Stimulated activated CD4-positive, alpha-beta T cell treated with anti-CD3 and anti-CD28 coated beads, Interleukin-15, amount 100 ng/mL, for 48 hours (primary cell): ENCODE measurements around the gene ZNF519.

Experiments used
- DNase-seq, 2 donors: peaks; one replicate each; pipeline ENCODE4 v3.0.0-alpha.2; 2020; ENCODE audit warnings: low read depth in 2 of 2

The ZNF519 gene

DNA sequence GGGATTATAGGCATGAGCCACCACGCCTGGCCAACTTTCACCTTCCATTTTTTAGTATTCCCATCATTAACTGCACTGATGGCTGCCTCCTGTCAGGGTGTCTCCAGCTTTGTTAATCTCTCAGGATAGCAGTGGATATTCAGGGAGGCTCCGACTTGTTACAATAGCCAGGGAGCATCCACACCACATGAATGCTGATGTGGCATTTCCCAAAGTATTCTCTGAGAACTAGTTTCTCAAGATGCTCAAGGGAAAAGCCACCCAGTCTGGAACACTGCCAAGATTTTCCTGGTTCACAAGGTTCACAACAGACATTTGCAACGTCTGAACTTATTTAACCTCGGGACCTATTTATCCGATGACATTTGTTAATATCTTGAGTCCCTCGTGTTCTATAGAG is 33.8 kb downstream of the ZNF519 start:
- no peak for DNase-seq

- no peak for DNase-seq
These were observed 34.5 kb downstream of the ZNF519 start for GRCh38 chr18:14097761-14098160.

DNA sequence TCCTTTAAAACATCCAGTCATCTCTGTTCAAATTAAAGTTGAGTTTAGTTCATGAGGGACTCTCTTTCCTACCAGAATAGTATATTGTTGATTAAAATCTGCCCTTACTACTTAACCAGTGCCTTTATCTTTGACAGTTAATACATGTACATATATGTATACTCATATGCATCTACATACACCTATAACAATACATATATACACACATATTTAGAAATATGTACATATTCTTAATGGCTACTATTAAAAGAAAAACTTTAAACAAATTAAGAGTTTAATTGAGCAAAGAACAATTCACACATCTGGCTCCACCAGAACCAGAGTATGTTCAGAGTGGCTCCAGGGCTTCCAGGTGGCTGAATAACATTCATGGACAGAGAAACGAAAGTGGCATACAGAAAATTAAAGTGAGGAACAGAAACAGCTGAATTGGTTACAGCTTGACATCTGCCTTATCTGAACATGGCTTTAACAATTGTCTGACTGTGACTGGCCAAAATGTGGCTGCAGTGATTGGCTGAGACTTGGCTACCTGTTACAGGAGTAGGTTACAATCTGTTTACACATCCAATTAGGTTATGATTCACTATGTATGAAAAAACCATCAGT is 38.8 kb downstream of the ZNF519 start:
- no peak for DNase-seq

GRCh38 chr18:14092625-14093306 is 39.5 kb downstream of the ZNF519 start:
- DNase-seq, result no peak

DNA sequence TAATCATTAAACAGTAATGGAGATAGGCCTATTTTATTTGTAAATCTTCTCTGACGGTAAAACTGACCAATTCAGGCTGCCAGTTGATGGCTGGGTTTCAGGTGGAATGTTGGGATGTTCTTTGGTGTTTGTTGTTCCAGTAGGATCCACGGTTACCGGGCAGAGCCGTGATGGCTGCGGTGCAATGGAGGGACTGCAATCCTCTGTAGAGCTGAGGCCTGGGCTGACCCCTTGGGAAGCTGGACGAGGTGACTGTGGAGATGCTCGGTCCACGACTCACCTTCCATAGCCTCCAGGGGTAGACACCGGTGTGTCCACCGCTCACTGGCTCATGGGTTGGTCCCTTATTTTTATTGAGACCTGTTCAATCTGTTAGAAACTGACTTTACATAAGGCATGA is 42.5 kb downstream of the ZNF519 start:
- DNase-seq, result no peak

- DNase-seq, result no peak
These were observed 43.0 kb downstream of the ZNF519 start for GRCh38 chr18:14089191-14089590.

DNA sequence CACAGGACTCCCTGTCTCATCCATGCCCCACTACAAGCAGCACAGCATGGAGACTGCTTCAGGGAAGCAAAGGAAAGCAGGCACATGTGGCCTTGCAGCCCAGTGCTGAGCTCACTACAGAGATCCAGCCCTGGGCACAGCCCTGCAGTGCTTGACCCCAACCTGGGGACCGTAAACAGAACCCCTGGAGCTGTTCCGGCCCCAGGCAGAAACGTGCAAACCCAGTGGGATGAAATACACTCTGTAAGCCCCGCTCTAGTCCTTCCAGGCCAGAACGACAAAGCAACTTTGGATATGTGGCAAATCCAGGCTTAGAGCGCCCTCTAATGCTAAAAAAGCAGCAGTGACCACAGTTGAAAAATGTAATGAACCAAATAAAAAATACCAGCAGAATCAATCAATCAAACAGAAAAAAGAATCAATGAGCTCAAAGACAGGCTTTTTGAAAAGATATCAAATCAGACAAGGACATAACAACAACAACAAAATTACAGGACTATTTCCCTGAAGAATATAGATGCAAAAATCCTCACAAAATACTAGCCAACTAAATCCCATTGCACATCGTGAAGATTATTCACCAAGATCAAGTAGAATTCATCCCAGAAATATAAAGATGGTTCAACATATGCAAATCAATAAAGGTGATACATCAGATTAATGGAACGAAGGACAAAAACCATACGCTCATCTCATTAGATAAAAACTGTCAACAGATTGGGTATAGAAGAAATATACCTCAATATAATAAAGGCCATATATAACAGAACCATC is 45.6 kb downstream of the ZNF519 start:
- DNase-seq, result no peak

DNA sequence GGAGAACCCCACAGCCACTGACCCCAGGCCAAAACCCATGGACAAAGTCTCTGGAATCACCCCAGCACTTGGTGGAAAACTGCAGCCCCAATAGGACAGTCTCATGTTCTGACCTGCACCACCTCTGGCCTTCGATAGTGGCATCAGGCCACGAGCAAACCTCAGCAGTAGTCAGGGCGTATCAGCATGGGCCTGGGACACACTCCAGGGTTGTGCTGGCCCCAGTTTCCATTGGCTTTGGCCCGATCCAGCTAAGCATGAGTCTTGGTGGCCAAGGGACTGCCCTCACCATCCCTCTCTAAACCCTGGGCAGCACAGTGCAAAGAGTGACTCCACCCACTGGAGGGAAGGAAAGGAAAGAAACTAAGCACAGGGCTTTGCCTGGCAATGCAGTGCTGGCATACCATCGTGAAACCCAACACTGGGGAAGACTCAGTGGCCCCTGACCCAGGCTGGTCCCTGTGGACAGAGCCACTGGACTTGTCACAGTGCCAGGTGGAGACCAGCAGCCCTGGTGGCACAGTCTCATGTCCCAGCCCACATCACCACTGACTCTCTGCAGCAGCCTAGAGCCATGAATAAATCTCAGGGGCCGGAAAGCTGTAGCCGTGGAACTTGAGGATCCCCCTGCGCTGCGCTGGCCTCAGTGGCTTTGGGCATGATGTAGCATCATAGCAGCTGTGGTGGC is 46.3 kb downstream of the ZNF519 start:
- no peak for DNase-seq

DNA sequence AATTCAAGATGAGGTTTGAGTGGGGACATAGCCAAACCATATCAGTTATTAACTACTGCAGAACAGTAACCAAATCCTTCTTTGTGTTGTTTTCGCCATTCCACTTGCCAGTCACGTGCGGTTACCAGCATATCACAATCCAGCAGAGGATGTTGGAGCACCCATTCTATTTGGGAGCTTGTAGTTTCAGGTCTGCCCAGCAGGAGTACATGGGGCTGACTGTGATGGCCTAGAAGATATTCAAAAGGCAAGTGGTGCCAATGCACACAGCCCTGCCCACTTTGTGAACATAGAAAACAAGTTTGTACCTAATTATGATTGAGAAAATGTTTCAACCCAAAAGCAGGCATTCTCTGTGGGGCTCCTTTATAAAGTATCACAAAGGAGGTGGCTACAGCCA is 57.0 kb downstream of the ZNF519 start:
- DNase-seq, result no peak

- no peak for DNase-seq
These were observed 58.0 kb downstream of the ZNF519 start for GRCh38 chr18:14074187-14074586.

DNA sequence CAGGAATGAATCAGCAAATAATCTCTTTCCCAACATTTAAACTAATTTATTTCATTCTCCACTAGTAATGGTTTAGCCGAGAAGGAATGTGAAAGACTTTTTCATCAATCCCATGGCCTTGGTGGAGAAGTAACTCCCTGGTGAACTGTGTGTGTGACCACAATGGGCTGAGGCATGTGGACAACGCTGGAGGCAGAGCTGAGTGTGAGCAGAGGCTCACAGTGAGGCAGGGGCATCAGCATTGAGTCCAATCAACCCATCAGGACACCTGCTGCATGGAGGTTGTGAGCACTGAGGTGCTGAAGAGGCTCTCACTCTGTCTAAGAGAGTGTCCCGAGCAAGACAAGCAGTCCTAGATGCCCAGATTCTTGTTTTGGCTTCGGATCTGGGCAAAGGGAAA is 78.6 kb downstream of the ZNF519 start:
- DNase-seq, result no peak
